Measurements from ENCODE around the gene LOXL4. TPM values are rescaled to one million over a fixed set of nuclear protein-coding genes. Genes with fewer than 3 reads are reported as not detected.

Gene LOXL4
- 10 to 100 TPM in 3 of 4 donors, 1 to 10 TPM in 1; 6.7 to 15.8 (median 11.3) TPM for total RNA-seq
- polyA plus RNA-seq = 1 to 10 TPM in 2 of 3 donors, not detected in 1; 1.1 to 1.8 TPM

- WGBS, 2 donors = 3 to 5% methylated on average over 75 of the region's 75 CpGs
- Histone ChIP-seq H3K27ac (peak within 1 kb of the TSS; percentile 86 to 92 (median 90)), H3K27me3 (no peaks in the 10 kb centered on the region), H3K4me3 (peak within 1 kb of the TSS; percentile 48 to 67 (median 54)), H3K36me3 (no peaks in the 10 kb centered on the region), H3K9me3 (no peaks in the 10 kb centered on the region), H3K4me1 (peaks cover 0 to 45% (median 43%) of the 10 kb centered on the region in 4 donors)
- intact Hi-C loops (cut with DNase I) = loop anchor here (2.0 kb wide), 1 partner anchor 41 kb away; no protein-coding TSS in a partner anchor
- DNase-seq = peak; percentile 78
- no peak for TF ChIP-seq CTCF (IDR thresholded peaks at IDR 0.05)
- TF ChIP-seq EP300 (IDR thresholded peaks at IDR 0.05) = no peak
- TF ChIP-seq POLR2A (IDR thresholded peaks at IDR 0.05) = no peak
- TF ChIP-seq POLR2AphosphoS5 (IDR thresholded peaks at IDR 0.05) = peak in 1 of 4 donors; percentile 29
Measured at GRCh38 chr10:98267894-98268693, at the start of gene LOXL4. TSS of gene LOXL4 (minus strand) at chr10:98268194. CDS start at chr10:98263019, 5,175 bp downstream.

GRCh38 chr10:98316661-98317060 is 48.7 kb upstream of the LOXL4 start:
- DNase-seq = no peak
- H3K4me1 ChIP-seq = peaks cover 0 to 19% (median under 1%) of the 10 kb centered on the region in 4 donors
- intact Hi-C loops (cut with DNase I) = loop anchor here (10.0 kb wide), 1 partner anchor 402 kb away; no protein-coding TSS in a partner anchor
- no peaks in the 10 kb centered on the region for H3K36me3 ChIP-seq
- H3K9me3 ChIP-seq = no peaks in the 10 kb centered on the region
- TF ChIP-seq POLR2AphosphoS5 (IDR thresholded peaks at IDR 0.05) (no peak), POLR2A (IDR thresholded peaks at IDR 0.05) (no peak), EP300 (IDR thresholded peaks at IDR 0.05) (no peak), CTCF (IDR thresholded peaks at IDR 0.05) (no peak)
- H3K27ac ChIP-seq = no peak overlapping the region
- no peak overlapping the region for H3K4me3 ChIP-seq
- H3K27me3 ChIP-seq = no peaks in the 10 kb centered on the region

- no peak for TF ChIP-seq POLR2AphosphoS5 (IDR thresholded peaks at IDR 0.05)
- no peak for TF ChIP-seq CTCF (IDR thresholded peaks at IDR 0.05)
- no peak for TF ChIP-seq EP300 (IDR thresholded peaks at IDR 0.05)
- no peak for TF ChIP-seq POLR2A (IDR thresholded peaks at IDR 0.05)
- H3K4me3 ChIP-seq = no peak overlapping the region
- intact Hi-C loops (cut with DNase I) = loop anchor here (10.0 kb wide), 1 partner anchor 401 kb away; no protein-coding TSS in a partner anchor
- no peaks in the 10 kb centered on the region for H3K27me3 ChIP-seq
- H3K4me1 ChIP-seq = peaks cover 0 to 14% (median 0%) of the 10 kb centered on the region in 4 donors
- DNase-seq = no peak
- no peaks in the 10 kb centered on the region for H3K36me3 ChIP-seq
- WGBS, 2 donors = 71 to 75% methylated on average over 5 of the region's 5 CpGs
- H3K9me3 ChIP-seq = no peaks in the 10 kb centered on the region
- H3K27ac ChIP-seq = no peak overlapping the region
Measured at GRCh38 chr10:98316170-98316569, 48.2 kb upstream of the LOXL4 start.

GRCh38 chr10:98314532-98315284 is 46.7 kb upstream of the LOXL4 start:
- H3K27me3 ChIP-seq = no peaks in the 10 kb centered on the region
- H3K36me3 ChIP-seq = no peaks in the 10 kb centered on the region
- DNase-seq = no peak
- 71 to 82% methylated on average over 8 of the region's 8 CpGs for WGBS, 2 donors
- H3K27ac ChIP-seq = peak overlapping the region in 1 of 4 donors; percentile 6
- TF ChIP-seq POLR2AphosphoS5 (IDR thresholded peaks at IDR 0.05) (peak in 1 of 4 donors; percentile 17), POLR2A (IDR thresholded peaks at IDR 0.05) (no peak), EP300 (IDR thresholded peaks at IDR 0.05) (no peak), CTCF (IDR thresholded peaks at IDR 0.05) (no peak)
- H3K9me3 ChIP-seq = no peaks in the 10 kb centered on the region
- intact Hi-C loops (cut with DNase I) = loop anchor here (10.0 kb wide), 1 partner anchor 400 kb away; no protein-coding TSS in a partner anchor
- no peak overlapping the region for H3K4me3 ChIP-seq
- H3K4me1 ChIP-seq = peaks cover 0 to 7% (median 4%) of the 10 kb centered on the region in 4 donors
